B cell (primary cell): Measurements from ENCODE around the gene CNTNAP2. TPM values are rescaled to one million over a fixed set of nuclear protein-coding genes. Genes with fewer than 3 reads are reported as not detected.

Experiments
- ATAC-seq: fragments of 200-7000 bp; cut with Tn5 transposase; one replicate; pipeline ENCODE4 v1.10.0; 2021; ENCODE audit warnings: low read depth, mild to moderate bottlenecking, moderate number of reproducible peaks, moderate library complexity
- CTCF ChIA-PET: fragments of 350-600 bp; sonication (Branson Sonifier 250); formaldehyde crosslinking; loops from one replicate; lab custom pipeline; 2021; ENCODE audit warnings: antibody characterized with exemption, inconsistent platforms; lab: Charles Lee
- POLR2A ChIA-PET: fragments of 350-600 bp; sonication (Branson Sonifier 250); formaldehyde crosslinking; loops from one replicate; lab custom pipeline; 2021; ENCODE audit warnings: antibody characterized with exemption; lab: Charles Lee
- DNase-seq: peaks from one replicate; pipeline ENCODE4 v3.0.0; 2013
- H2AFZ ChIP-seq: 2 replicates; pipeline ENCODE4 v1.6.1; 2012; ENCODE audit warnings: mild to moderate bottlenecking, low read depth, low read length; ENCODE audit not compliant: insufficient read depth, poor library complexity, severe bottlenecking
- H3K27ac ChIP-seq, 2 donors: 1 replicate in 1 of 2; 2 replicates in 1 of 2; pipeline ENCODE4 v1.5.1; 2012 to 2013; ENCODE audit warnings: low read length in 2 of 2, mild to moderate bottlenecking in 2 of 2, moderate library complexity in 1 of 2
- H3K27me3 ChIP-seq, 4 experiments: fragments of 200-600 bp in 1 of 4; sonication (generic) in 1 of 4; replicated peaks in 1 of 4; 1 replicate in 2 of 4; 2 replicates in 2 of 4; pipeline versions ENCODE4 v1.6.1 to v1.7.0; 2013 to 2016; ENCODE audit warnings: low read length in 3 of 4, mild to moderate bottlenecking in 2 of 4, mixed read lengths in 1 of 4, moderate library complexity in 1 of 4; ENCODE audit not compliant: insufficient read depth in 4 of 4, control insufficient read depth in 3 of 4; ENCODE audit errors: control extremely low read depth in 1 of 4
- H3K36me3 ChIP-seq, 2 experiments: replicated peaks in 1 of 2; 1 replicate in 1 of 2; 2 replicates in 1 of 2; pipeline versions ENCODE4 v1.6.1 to v1.7.1; 2013; ENCODE audit warnings: low read length in 1 of 2; ENCODE audit not compliant: insufficient read depth in 2 of 2, control insufficient read depth in 1 of 2; ENCODE audit errors: control extremely low read depth in 1 of 2, extremely low read depth in 1 of 2
- H3K4me1 ChIP-seq, 2 donors: fragments of 200-600 bp in 1 of 2; sonication (generic) in 1 of 2; 1 replicate in 1 of 2; 2 replicates in 1 of 2; pipeline versions ENCODE4 v1.5.1 to v1.6.1; 2013 to 2017; ENCODE audit warnings: low read length in 2 of 2; ENCODE audit not compliant: control insufficient read depth in 2 of 2, insufficient read depth in 2 of 2
- H3K4me2 ChIP-seq: replicated peaks from 2 replicates; pipeline ENCODE3; 2012; ENCODE audit warnings: mild to moderate bottlenecking, low read depth, low read length; ENCODE audit not compliant: poor library complexity, severe bottlenecking
- H3K4me3 ChIP-seq, 5 experiments: fragments of 200-600 bp in 1 of 5; sonication (generic) in 1 of 5; 1 replicate in 3 of 5; 2 replicates in 2 of 5; pipeline versions ENCODE4 v1.5.1 to v1.7.0; 2011 to 2016; ENCODE audit warnings: low read length in 4 of 5, mild to moderate bottlenecking in 4 of 5, low read depth in 2 of 5, control low read depth in 1 of 5, moderate library complexity in 1 of 5; ENCODE audit not compliant: insufficient read depth in 1 of 5; ENCODE audit errors: control extremely low read depth in 1 of 5, extremely low read depth in 1 of 5
- H3K79me2 ChIP-seq: fragments of 200-600 bp; sonication (generic); one replicate; pipeline ENCODE4 v1.6.0; 2016; ENCODE audit warnings: low read length; ENCODE audit not compliant: control insufficient read depth, insufficient read depth
- H3K9ac ChIP-seq: fragments of 200-600 bp; sonication (generic); 2 replicates; pipeline ENCODE4 v1.6.1; 2017; ENCODE audit warnings: mild to moderate bottlenecking, low read length, moderate library complexity
- H3K9me3 ChIP-seq, 3 donors: one replicate each; pipeline versions ENCODE4 v1.6.1 to v1.7.1; 2013; ENCODE audit warnings: low read length in 2 of 3; ENCODE audit not compliant: control insufficient read depth in 2 of 3, insufficient read depth in 1 of 3; ENCODE audit errors: control extremely low read depth in 1 of 3
- H4K20me1 ChIP-seq: 2 replicates; pipeline ENCODE4 v1.6.0; 2012; ENCODE audit warnings: mild to moderate bottlenecking, low read length; ENCODE audit not compliant: insufficient read depth, control insufficient read depth, poor library complexity, severe bottlenecking
- H3K27ac Mint-ChIP-seq: one replicate; pipeline ENCODE4 v1.8.0; 2021; ENCODE audit warnings: mixed read lengths
- H3K27me3 Mint-ChIP-seq: one replicate; pipeline ENCODE4 v1.8.0; 2021; ENCODE audit warnings: mixed read lengths
- H3K4me1 Mint-ChIP-seq: one replicate; pipeline ENCODE4 v1.8.0; 2021; ENCODE audit warnings: mixed read lengths
- H3K4me3 Mint-ChIP-seq: one replicate; pipeline ENCODE4 v1.8.0; 2021; ENCODE audit warnings: mixed read lengths
- H3K9me3 Mint-ChIP-seq: one replicate; pipeline ENCODE4 v1.8.0; 2022; ENCODE audit warnings: mixed read lengths; ENCODE audit not compliant: insufficient read depth
- EZH2 ChIP-seq: IDR thresholded peaks from 2 replicates; pipeline ENCODE4 v1.6.1; 2012; ENCODE audit warnings: borderline replicate concordance, low read depth, mild to moderate bottlenecking, moderate library complexity, low read length; ENCODE audit not compliant: insufficient read depth, poor library complexity, severe bottlenecking
- WGBS: methylation state at CpG from one replicate; pipeline ENCODE4 v1.1.5; 2013; ENCODE audit warnings: missing lambda C conversion rate; ENCODE audit not compliant: insufficient coverage; 5-methylcytosine and 5-hydroxymethylcytosine counted together
- intact Hi-C: fragments of 100-400 bp; cut with micrococcal nuclease; formaldehyde crosslinking; loops from one replicate; pipeline ENCODE4 v1.10.0; 2022
- polyA plus RNA-seq: library from polyadenylated mRNA; depleted of rRNA; stranded (reverse); fragments of >200 nt; gene quantifications from 2 replicates; pipeline ENCODE4 v1.2.3, GENCODE V29; 2012
- total RNA-seq, 2 donors: library from RNA; stranded (reverse); fragments of 120-200 nt in 1 of 2; gene quantifications; 1 replicate in 1 of 2; 2 replicates in 1 of 2; pipeline versions ENCODE4 v1.2.3 to v1.2.4, GENCODE V29; 2013 to 2022
- TF ChIP-seq, protein P1 (sequence below): fragments of 200-600 bp; IDR thresholded peaks from one replicate; pipeline ENCODE4 v1.8.0; 2022; ENCODE audit warnings: antibody characterized with exemption, mild to moderate bottlenecking

CNTNAP2 gene
- total and polyA plus RNA-seq, 2 donors (not counting 1 experiment from before 2014, with no cell fraction given) = 7.4 to 16.6 TPM

- ATAC-seq (no peak), DNase-seq (no peak)
- TF ChIP-seq, protein P1, sequence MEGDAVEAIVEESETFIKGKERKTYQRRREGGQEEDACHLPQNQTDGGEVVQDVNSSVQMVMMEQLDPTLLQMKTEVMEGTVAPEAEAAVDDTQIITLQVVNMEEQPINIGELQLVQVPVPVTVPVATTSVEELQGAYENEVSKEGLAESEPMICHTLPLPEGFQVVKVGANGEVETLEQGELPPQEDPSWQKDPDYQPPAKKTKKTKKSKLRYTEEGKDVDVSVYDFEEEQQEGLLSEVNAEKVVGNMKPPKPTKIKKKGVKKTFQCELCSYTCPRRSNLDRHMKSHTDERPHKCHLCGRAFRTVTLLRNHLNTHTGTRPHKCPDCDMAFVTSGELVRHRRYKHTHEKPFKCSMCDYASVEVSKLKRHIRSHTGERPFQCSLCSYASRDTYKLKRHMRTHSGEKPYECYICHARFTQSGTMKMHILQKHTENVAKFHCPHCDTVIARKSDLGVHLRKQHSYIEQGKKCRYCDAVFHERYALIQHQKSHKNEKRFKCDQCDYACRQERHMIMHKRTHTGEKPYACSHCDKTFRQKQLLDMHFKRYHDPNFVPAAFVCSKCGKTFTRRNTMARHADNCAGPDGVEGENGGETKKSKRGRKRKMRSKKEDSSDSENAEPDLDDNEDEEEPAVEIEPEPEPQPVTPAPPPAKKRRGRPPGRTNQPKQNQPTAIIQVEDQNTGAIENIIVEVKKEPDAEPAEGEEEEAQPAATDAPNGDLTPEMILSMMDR = no peak
- Histone ChIP-seq H3K9ac (no peak overlapping the region), H3K4me1 (no peaks in the 10 kb centered on the region), H3K79me2 (no peaks in the 10 kb centered on the region), H3K4me3 (no peak overlapping the region), H3K27ac (no peak overlapping the region), H3K36me3 (no peaks in the 10 kb centered on the region), H3K4me2 (no peak overlapping the region), H4K20me1 (no peaks in the 10 kb centered on the region), H2AFZ (no peak overlapping the region), H3K27me3 (no peaks in the 10 kb centered on the region), H3K9me3 (no peaks in the 10 kb centered on the region)
- intact Hi-C loops = no loop called here
- no peaks in the 10 kb centered on the region for H3K4me1 Mint-ChIP-seq
- ChIA-PET POLR2A (no interaction called here), CTCF (no interaction called here)
- no CpG with 5 or more reads among the region's 1 CpG for WGBS
- no peaks in the 10 kb centered on the region for H3K27me3 Mint-ChIP-seq
- H3K9me3 Mint-ChIP-seq = no peaks in the 10 kb centered on the region
- H3K4me3 Mint-ChIP-seq = no peak overlapping the region
- H3K27ac Mint-ChIP-seq = no peak overlapping the region
Measured at GRCh38 chr7:147678943-147679342, 1562.3 kb downstream of the CNTNAP2 start.

DNA sequence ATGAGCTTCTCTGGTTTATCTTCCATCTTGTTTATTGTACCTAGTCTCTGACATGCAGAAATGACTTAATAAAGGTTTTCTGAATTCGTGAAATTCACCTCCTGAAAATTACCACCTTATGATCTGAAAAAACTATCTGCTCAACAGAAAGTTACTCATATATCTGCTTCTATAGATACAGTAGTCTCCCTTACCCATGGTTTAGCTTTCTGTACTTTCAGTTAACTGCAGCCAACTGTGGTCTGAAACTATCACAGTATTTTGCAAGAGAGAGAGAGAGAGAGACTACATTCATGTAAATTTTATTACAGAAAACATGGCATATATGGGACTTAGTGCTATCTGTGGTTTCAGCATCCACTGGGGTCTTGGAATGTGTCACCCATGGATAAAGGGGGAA is 1564.9 kb downstream of the CNTNAP2 start:
- no peaks in the 10 kb centered on the region for H3K27me3 ChIP-seq
- no peaks in the 10 kb centered on the region for H3K9me3 ChIP-seq
- Mint-ChIP-seq H3K27ac (no peak overlapping the region), H3K4me1 (no peaks in the 10 kb centered on the region), H3K9me3 (no peaks in the 10 kb centered on the region), H3K27me3 (no peaks in the 10 kb centered on the region), H3K4me3 (no peak overlapping the region)
- H3K4me3 ChIP-seq = no peak overlapping the region
- H3K4me2 ChIP-seq = no peak overlapping the region
- no peaks in the 10 kb centered on the region for H4K20me1 ChIP-seq
- ATAC-seq (no peak), DNase-seq (no peak)
- intact Hi-C loops = no loop called here
- no peaks in the 10 kb centered on the region for H3K79me2 ChIP-seq
- no peak overlapping the region for H3K27ac ChIP-seq
- no peak overlapping the region for H2AFZ ChIP-seq
- ChIA-PET CTCF (no interaction called here), POLR2A (no interaction called here)
- no peaks in the 10 kb centered on the region for H3K4me1 ChIP-seq
- H3K36me3 ChIP-seq = no peaks in the 10 kb centered on the region
- TF ChIP-seq, protein P1 = no peak
- TF ChIP-seq EZH2 = no peak
- no peak overlapping the region for H3K9ac ChIP-seq
- WGBS = no CpG with 5 or more reads among the region's 1 CpG
